Stimulated activated CD4-positive, alpha-beta T cell treated with anti-CD3 and anti-CD28 coated beads, Interleukin-12 subunit alpha, Interleukin-12 subunit beta, amount 100 ng/mL, for 24 hours (primary cell): ENCODE results near the gene MFRP.

Experiments
- DNase-seq, 2 experiments: peaks; one replicate each; pipeline ENCODE4 v3.0.0-alpha.2; 2020; ENCODE audit warnings: low read depth in 2 of 2

Gene MFRP

DNA sequence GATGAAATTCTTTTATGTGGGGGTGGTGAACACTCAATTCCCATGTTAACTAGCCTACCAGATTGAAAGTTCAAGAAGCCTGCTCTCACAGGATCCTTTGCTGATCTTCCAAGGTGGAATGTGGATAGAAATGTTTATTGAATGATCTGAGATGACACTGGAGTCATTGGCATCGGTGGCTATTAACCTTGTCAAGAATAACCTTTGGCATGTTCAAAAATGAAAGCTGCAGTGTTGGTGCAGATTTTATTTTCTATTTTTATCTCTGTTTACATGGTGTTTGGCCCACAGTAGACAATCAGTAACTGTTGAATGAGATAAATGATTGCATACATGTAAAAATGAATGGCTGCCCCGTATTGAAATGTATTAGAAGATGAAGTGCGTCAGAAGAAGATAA is 48.6 kb downstream of the MFRP start:
- DNase-seq, result no peak

DNA sequence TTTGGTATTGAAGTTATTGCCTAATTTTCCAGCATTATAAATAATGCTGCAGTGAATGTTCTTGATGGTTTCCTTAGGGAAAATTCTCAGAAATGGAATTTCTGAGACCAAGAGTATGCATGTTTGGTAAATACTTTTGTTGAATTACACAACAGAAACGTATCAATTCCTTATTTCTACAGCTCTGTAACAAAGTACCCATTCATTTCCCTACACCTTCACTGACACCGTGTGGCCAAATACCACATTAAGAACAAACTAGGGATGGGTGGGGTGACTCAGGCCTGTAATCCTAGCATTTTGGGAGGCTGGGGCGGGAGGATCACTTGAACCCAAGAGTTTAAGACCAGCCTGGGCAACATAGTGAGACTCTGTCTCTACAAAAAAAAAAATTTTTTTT is 51.3 kb downstream of the MFRP start:
- DNase-seq, result no peak

DNA sequence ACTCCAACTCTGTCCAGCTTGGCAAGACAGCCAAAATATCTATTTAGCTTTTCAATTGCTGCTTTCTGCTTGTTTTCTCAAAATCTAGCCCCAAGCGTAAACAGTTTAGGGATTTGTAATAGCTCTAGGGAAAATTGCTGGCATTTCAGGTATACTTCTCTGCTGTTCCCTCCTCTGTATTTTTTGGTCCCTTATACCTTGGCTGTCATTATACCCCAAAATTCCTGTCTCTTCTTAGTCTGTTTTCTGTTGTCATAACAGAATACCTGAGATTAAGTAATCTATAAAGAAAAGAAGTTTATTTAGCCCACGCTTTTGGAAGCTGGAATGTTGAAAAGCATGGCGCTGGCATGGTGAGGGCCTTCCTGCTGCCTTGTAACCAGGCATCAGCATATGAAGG is 53.0 kb downstream of the MFRP start:
- DNase-seq, result no peak

DNA sequence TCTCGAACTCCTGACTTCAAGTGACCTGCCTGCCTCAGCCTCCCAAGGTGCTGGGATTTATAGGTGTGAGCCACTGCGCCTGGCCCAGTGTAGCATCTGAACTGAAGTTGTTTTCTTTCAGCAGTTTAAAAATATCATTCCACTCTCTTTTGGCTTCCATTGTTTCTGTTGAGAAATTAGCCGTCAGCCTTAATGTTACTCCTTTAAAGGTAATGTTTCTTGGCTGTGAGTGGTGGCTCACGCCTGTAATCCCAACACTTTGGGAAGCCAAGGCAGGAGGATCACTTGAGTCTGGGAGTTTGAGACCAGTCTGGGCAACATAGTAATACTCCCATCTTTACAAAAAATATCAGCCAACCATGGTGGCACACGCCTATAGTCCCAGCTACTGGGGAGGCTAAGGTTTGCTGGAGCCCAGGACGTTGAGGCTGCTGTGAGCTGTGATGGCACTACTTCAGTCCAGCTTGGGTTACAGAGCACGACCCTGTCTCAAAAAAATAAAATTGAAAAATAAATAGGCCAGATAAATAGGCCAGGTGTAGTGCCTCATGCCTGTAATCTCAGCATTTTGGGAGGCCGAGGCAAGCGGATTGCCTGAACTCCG is 55.5 kb downstream of the MFRP start:
- no peak for DNase-seq
